ENCODE data around the gene SGSM1.

SGSM1 gene

GRCh38 chr22:24843048-24843447 is 37.0 kb downstream of the SGSM1 start:
- H3K4me3 ChIP-seq (ENCODE audit: low read depth, low read length) = no peak overlapping the region
- no peak for TF ChIP-seq CTCF (IDR thresholded peaks at IDR 0.05; ENCODE audit: low read depth, low read length)

- no peak for TF ChIP-seq CTCF (IDR thresholded peaks at IDR 0.05; ENCODE audit: low read depth, low read length)
- H3K4me3 ChIP-seq (ENCODE audit: low read depth, low read length) = no peak overlapping the region
These were observed 39.3 kb downstream of the SGSM1 start for GRCh38 chr22:24845041-24845898.

- TF ChIP-seq CTCF (IDR thresholded peaks at IDR 0.05; ENCODE audit: low read depth, low read length) = no peak
- H3K4me3 ChIP-seq (ENCODE audit: low read depth, low read length) = no peak overlapping the region
These were observed 41.5 kb downstream of the SGSM1 start for GRCh38 chr22:24847490-24847889.

- TF ChIP-seq CTCF (IDR thresholded peaks at IDR 0.05; ENCODE audit: low read depth, low read length) = no peak
- no peak overlapping the region for H3K4me3 ChIP-seq (ENCODE audit: low read depth, low read length)
These were observed 42.7 kb downstream of the SGSM1 start for GRCh38 chr22:24848559-24849168.

GRCh38 chr22:24855794-24856193 is 49.8 kb downstream of the SGSM1 start:
- TF ChIP-seq CTCF (IDR thresholded peaks at IDR 0.05; ENCODE audit: low read depth, low read length) = no peak
- no peak overlapping the region for H3K4me3 ChIP-seq (ENCODE audit: low read depth, low read length)

- H3K4me3 ChIP-seq (ENCODE audit: low read depth, low read length) = no peak overlapping the region
These were observed 51.6 kb downstream of the SGSM1 start for GRCh38 chr22:24857576-24857975.

More at GRCh38 chr22:24857576-24857975, 51.6 kb downstream of the SGSM1 start:
- TF ChIP-seq CTCF (IDR thresholded peaks at IDR 0.05; ENCODE audit: low read depth, low read length) = no peak
